ENCODE measurements around the gene XKR7.

DNA sequence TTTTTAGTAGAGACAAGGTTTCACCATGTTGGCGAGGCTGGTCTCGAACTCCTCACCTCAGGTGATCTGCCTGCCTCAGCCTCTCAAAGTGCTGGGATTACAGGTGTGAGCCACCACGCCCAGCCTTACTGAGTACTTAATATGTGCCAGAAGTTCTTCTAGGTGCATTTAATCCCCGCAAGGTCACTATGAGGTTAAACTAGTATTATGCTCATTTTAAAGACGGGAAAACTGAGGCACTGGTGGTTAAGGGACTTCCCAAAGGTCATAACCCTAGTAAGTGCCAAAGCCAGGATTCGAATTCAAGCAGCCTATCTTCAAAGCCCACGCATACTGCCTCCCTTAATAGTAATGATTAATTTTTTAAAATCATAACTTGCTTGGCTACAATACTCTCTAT lies 41.6 kb downstream of the XKR7 start:
- TF ChIP-seq POLR2A (IDR thresholded peaks at IDR 0.05) = no peak
- TF ChIP-seq, protein P1, sequence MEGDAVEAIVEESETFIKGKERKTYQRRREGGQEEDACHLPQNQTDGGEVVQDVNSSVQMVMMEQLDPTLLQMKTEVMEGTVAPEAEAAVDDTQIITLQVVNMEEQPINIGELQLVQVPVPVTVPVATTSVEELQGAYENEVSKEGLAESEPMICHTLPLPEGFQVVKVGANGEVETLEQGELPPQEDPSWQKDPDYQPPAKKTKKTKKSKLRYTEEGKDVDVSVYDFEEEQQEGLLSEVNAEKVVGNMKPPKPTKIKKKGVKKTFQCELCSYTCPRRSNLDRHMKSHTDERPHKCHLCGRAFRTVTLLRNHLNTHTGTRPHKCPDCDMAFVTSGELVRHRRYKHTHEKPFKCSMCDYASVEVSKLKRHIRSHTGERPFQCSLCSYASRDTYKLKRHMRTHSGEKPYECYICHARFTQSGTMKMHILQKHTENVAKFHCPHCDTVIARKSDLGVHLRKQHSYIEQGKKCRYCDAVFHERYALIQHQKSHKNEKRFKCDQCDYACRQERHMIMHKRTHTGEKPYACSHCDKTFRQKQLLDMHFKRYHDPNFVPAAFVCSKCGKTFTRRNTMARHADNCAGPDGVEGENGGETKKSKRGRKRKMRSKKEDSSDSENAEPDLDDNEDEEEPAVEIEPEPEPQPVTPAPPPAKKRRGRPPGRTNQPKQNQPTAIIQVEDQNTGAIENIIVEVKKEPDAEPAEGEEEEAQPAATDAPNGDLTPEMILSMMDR (IDR thresholded peaks at IDR 0.05) = no peak
